Loucy (cell line): Measurements from ENCODE around the gene PHF5A.

Experiments used
- H2AFZ ChIP-seq: fragments of 200-600 bp; sonication (generic); 2 replicates; pipeline ENCODE4 v1.6.0; 2016; ENCODE audit warnings: antibody characterized with exemption, mild to moderate bottlenecking, low read length, moderate library complexity
- H3F3A ChIP-seq: fragments of 200-600 bp; 2 replicates; pipeline ENCODE4 v1.6.0; 2016; ENCODE audit warnings: antibody characterized with exemption, low read depth, mild to moderate bottlenecking
- H3K27me3 ChIP-seq: fragments of 200-600 bp; sonication (generic); 2 replicates; pipeline ENCODE4 v1.6.1; 2014; ENCODE audit warnings: low read length, mild to moderate bottlenecking; ENCODE audit not compliant: insufficient read depth, poor library complexity, severe bottlenecking
- H3K36me3 ChIP-seq: fragments of 200-600 bp; sonication (generic); 2 replicates; pipeline ENCODE4 v1.6.1; 2016; ENCODE audit warnings: low read length; ENCODE audit not compliant: insufficient read depth
- H3K4me1 ChIP-seq: fragments of 200-600 bp; sonication (generic); 2 replicates; pipeline ENCODE4 v1.5.1; 2014; ENCODE audit warnings: low read length, mild to moderate bottlenecking; ENCODE audit not compliant: insufficient read depth, poor library complexity, severe bottlenecking
- H3K4me2 ChIP-seq: fragments of 200-600 bp; sonication (generic); 2 replicates; pipeline ENCODE4 v1.6.0; 2014; ENCODE audit warnings: antibody characterized with exemption, low read length, low read depth, mild to moderate bottlenecking; ENCODE audit not compliant: poor library complexity, severe bottlenecking
- H3K4me3 ChIP-seq: fragments of 200-600 bp; sonication (generic); 2 replicates; pipeline ENCODE4 v1.5.1; 2014; ENCODE audit warnings: low read length, mild to moderate bottlenecking, mixed read lengths; ENCODE audit not compliant: poor library complexity, severe bottlenecking
- H3K79me2 ChIP-seq: fragments of 200-600 bp; sonication (generic); 2 replicates; pipeline ENCODE4 v1.6.1; 2014; ENCODE audit warnings: low read length; ENCODE audit not compliant: insufficient read depth
- H3K9ac ChIP-seq: fragments of 200-600 bp; sonication (generic); 2 replicates; pipeline ENCODE4 v1.6.0; 2014; ENCODE audit warnings: mild to moderate bottlenecking, low read depth, low read length, moderate library complexity; ENCODE audit not compliant: poor library complexity, severe bottlenecking
- H3K9me2 ChIP-seq: fragments of 200-600 bp; sonication (generic); replicated peaks from 2 replicates; pipeline ENCODE4 v1.6.1; 2016; ENCODE audit warnings: low read depth, low read length, mixed read lengths
- H3K9me3 ChIP-seq: fragments of 200-600 bp; sonication (generic); 2 replicates; pipeline ENCODE4 v1.6.1; 2014; ENCODE audit warnings: mild to moderate bottlenecking, antibody characterized with exemption, low read length, low read depth; ENCODE audit not compliant: insufficient read depth
- H4K20me1 ChIP-seq: fragments of 200-600 bp; sonication (generic); 2 replicates; pipeline ENCODE4 v1.6.0; 2014; ENCODE audit warnings: antibody characterized with exemption, low read length, mild to moderate bottlenecking; ENCODE audit not compliant: insufficient read depth, poor library complexity, severe bottlenecking
- EZH2phosphoT487 ChIP-seq: fragments of 200-600 bp; IDR thresholded peaks from 2 replicates; pipeline ENCODE4 v1.6.1; 2018; ENCODE audit warnings: antibody characterized with exemption, mild to moderate bottlenecking, moderate library complexity, borderline replicate concordance
- TF ChIP-seq, protein P1 (sequence below): fragments of 200-600 bp; sonication (generic); conservative IDR thresholded peaks from 2 replicates; pipeline ENCODE4 v1.5.1; 2014; ENCODE audit warnings: mild to moderate bottlenecking, antibody characterized with exemption, low read length

Gene PHF5A

GRCh38 chr22:41498303-41498835, 29.9 kb upstream of the PHF5A start:
- Histone ChIP-seq H3K9me3 (no peaks in the 10 kb centered on the region), H3K4me3 (no peak overlapping the region), H3K9me2 (no peaks in the 10 kb centered on the region), H2AFZ (no peak overlapping the region), H3F3A (no peaks in the 10 kb centered on the region), H3K27me3 (no peaks in the 10 kb centered on the region), H3K9ac (no peak overlapping the region), H3K36me3 (peaks cover 27% of the 10 kb centered on the region; the same call in 1 of the 2 replicates), H3K4me1 (no peaks in the 10 kb centered on the region), H3K79me2 (peaks cover 9% of the 10 kb centered on the region; the same call in 1 of the 2 replicates), H4K20me1 (no peaks in the 10 kb centered on the region), H3K4me2 (no peak overlapping the region)
- no peak for TF ChIP-seq EZH2phosphoT487
- TF ChIP-seq, protein P1, sequence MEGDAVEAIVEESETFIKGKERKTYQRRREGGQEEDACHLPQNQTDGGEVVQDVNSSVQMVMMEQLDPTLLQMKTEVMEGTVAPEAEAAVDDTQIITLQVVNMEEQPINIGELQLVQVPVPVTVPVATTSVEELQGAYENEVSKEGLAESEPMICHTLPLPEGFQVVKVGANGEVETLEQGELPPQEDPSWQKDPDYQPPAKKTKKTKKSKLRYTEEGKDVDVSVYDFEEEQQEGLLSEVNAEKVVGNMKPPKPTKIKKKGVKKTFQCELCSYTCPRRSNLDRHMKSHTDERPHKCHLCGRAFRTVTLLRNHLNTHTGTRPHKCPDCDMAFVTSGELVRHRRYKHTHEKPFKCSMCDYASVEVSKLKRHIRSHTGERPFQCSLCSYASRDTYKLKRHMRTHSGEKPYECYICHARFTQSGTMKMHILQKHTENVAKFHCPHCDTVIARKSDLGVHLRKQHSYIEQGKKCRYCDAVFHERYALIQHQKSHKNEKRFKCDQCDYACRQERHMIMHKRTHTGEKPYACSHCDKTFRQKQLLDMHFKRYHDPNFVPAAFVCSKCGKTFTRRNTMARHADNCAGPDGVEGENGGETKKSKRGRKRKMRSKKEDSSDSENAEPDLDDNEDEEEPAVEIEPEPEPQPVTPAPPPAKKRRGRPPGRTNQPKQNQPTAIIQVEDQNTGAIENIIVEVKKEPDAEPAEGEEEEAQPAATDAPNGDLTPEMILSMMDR, result no peak

GRCh38 chr22:41491374-41492100, 23.0 kb upstream of the PHF5A start:
- H4K20me1 ChIP-seq, result no peaks in the 10 kb centered on the region
- H3K9ac ChIP-seq, result no peak overlapping the region
- H3F3A ChIP-seq, result no peaks in the 10 kb centered on the region
- H3K79me2 ChIP-seq, result peaks cover 55% of the 10 kb centered on the region
- no peaks in the 10 kb centered on the region for H3K27me3 ChIP-seq
- no peaks in the 10 kb centered on the region for H3K9me2 ChIP-seq
- H3K36me3 ChIP-seq, result no peaks in the 10 kb centered on the region
- TF ChIP-seq, protein P1, result no peak
- no peak overlapping the region for H3K4me2 ChIP-seq
- no peaks in the 10 kb centered on the region for H3K4me1 ChIP-seq
- no peak overlapping the region for H3K4me3 ChIP-seq
- no peak overlapping the region for H2AFZ ChIP-seq
- H3K9me3 ChIP-seq, result no peaks in the 10 kb centered on the region

DNA sequence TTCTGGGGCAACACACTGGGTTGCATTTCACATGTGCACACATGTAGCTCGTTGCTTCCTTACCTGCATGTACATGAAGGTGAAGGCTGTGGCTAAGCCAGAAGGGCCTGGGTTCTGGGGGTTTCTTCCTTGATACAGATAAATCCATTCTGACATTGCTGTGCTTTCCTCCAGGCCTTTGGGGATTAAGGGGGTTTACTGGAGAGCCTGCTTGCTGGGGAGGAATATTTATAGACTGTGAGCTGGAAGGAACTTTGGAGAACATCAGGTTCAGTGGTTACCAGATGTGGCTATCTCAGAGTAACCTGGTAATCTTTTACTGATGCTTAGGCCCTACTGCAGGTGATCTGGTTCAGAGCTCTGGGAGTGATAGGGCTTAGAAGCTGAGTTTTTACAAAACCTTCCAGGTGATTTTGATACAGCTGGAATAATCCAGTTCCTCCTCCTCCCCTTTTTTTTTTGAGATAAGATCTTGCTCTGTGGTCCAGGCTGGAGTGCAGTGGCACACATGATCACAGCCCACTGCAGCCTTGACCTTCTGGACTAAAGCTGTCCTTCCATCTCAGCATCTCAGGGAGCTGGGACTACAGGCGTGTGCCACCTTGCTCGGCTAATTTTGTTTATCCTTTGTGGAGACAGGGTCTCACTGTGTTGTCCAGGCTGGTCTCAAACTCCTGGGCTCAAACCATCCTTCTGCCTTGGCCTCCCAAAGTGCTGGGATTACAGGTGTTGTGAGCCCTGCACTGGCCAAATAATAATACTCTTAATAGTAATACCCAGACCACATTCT, 20.3 kb upstream of the PHF5A start:
- Histone ChIP-seq H3K4me3 (no peak overlapping the region), H3K36me3 (no peaks in the 10 kb centered on the region), H3K4me2 (no peak overlapping the region), H3K27me3 (no peaks in the 10 kb centered on the region), H3K4me1 (no peaks in the 10 kb centered on the region), H3K9me2 (no peaks in the 10 kb centered on the region), H3K9ac (no peak overlapping the region), H2AFZ (no peak overlapping the region), H3K9me3 (no peaks in the 10 kb centered on the region), H4K20me1 (no peaks in the 10 kb centered on the region), H3K79me2 (peaks cover 64% of the 10 kb centered on the region), H3F3A (no peaks in the 10 kb centered on the region)
- TF ChIP-seq EZH2phosphoT487, result no peak
- TF ChIP-seq, protein P1, result no peak
